Kidney epithelial cell (primary cell): ENCODE results near the gene ACKR4. TPM values are rescaled to one million over a fixed set of nuclear protein-coding genes. Genes with fewer than 3 reads are reported as not detected.
"Not testable (repeated sequence)": the region's sequence is repeated elsewhere in the genome, so short reads cannot be mapped to it uniquely, and the experiment has no call there.

Source experiments
- DNase-seq: peaks from one replicate; pipeline ENCODE4 v3.0.0-alpha.2; 2010; ENCODE audit warnings: low read depth
- H3K27me3 ChIP-seq: 2 replicates; pipeline ENCODE4 v1.6.0; 2011; ENCODE audit warnings: low read length; ENCODE audit not compliant: control insufficient read depth, insufficient read depth
- H3K36me3 ChIP-seq: 2 replicates; pipeline ENCODE4 v1.5.1; 2011; ENCODE audit warnings: low read length; ENCODE audit not compliant: control insufficient read depth, insufficient read depth
- H3K4me3 ChIP-seq: 2 replicates; pipeline ENCODE4 v1.5.1; 2011; ENCODE audit warnings: low read depth, mild to moderate bottlenecking, control low read depth, low read length
- CTCF ChIP-seq: IDR thresholded peaks from 2 replicates; pipeline ENCODE4 v1.5.1; 2011; ENCODE audit warnings: mild to moderate bottlenecking, moderate library complexity, low read length, control low read depth, inconsistent platforms; ENCODE audit not compliant: insufficient read depth, poor library complexity, severe bottlenecking
- total RNA-seq: library from RNA; depleted of rRNA; stranded (reverse); fragments of >200 nt; gene quantifications from 2 replicates; pipeline ENCODE4 v1.2.3, GENCODE V29; 2015

The ACKR4 gene
- total RNA-seq, 1 donor from 2014 or later, result not detected

GRCh38 chr3:132596326-132596725, 744 bp upstream of the ACKR4 start:
- no peak for DNase-seq
- no peaks in the 10 kb centered on the region for H3K27me3 ChIP-seq
- TF ChIP-seq CTCF, result no peak
- no peaks in the 10 kb centered on the region for H3K36me3 ChIP-seq
- no peak overlapping the region for H3K4me3 ChIP-seq

GRCh38 chr3:132597660-132598059, 590 bp downstream of the ACKR4 start:
- Histone ChIP-seq H3K36me3 (no peaks in the 10 kb centered on the region), H3K27me3 (no peaks in the 10 kb centered on the region), H3K4me3 (no peak overlapping the region)
- TF ChIP-seq CTCF, result no peak
- DNase-seq, result no peak

- no peaks in the 10 kb centered on the region for H3K36me3 ChIP-seq
- TF ChIP-seq CTCF, result no peak
- H3K27me3 ChIP-seq, result no peaks in the 10 kb centered on the region
- DNase-seq, result no peak
- no peak overlapping the region for H3K4me3 ChIP-seq
Observed at GRCh38 chr3:132598181-132598580, 1.1 kb downstream of the ACKR4 start.

- H3K27me3 ChIP-seq, DNase-seq, H3K36me3 ChIP-seq, H3K4me3 ChIP-seq: not testable (repeated sequence)
Observed at GRCh38 chr3:132600614-132601013, 3.5 kb downstream of the ACKR4 start.

- DNase-seq, result no peak
Observed at GRCh38 chr3:132605374-132605792, 8.3 kb downstream of the ACKR4 start.

GRCh38 chr3:132606085-132606484, 9.0 kb downstream of the ACKR4 start:
- no peak for DNase-seq
- no peaks in the 10 kb centered on the region for H3K27me3 ChIP-seq
- no peaks in the 10 kb centered on the region for H3K36me3 ChIP-seq
- TF ChIP-seq CTCF, result no peak
- H3K4me3 ChIP-seq, result no peak overlapping the region

More at GRCh38 chr3:132605374-132605792, 8.3 kb downstream of the ACKR4 start:
- no peak for TF ChIP-seq CTCF
- Histone ChIP-seq H3K36me3 (no peaks in the 10 kb centered on the region), H3K4me3 (no peak overlapping the region), H3K27me3 (no peaks in the 10 kb centered on the region)

- H3K4me3 ChIP-seq, H3K36me3 ChIP-seq, DNase-seq, H3K27me3 ChIP-seq: not testable (repeated sequence)
Observed at GRCh38 chr3:132606620-132607019, 9.6 kb downstream of the ACKR4 start.

GRCh38 chr3:132615301-132615700, 18.2 kb downstream of the ACKR4 start:
- H3K4me3 ChIP-seq, H3K27me3 ChIP-seq, H3K36me3 ChIP-seq, DNase-seq: not testable (repeated sequence)
